Hematopoietic multipotent progenitor cell treated with erythropoietin and hydrocortisone succinate and interleukin-3 and kit ligand, for 17 days (in vitro differentiated cells): Measurements from ENCODE around the gene CCT6B.
A peak's percentile ranks its signal among the peaks of the same experiment; 100 is the strongest.
"Not testable (repeated sequence)": the region's sequence is repeated elsewhere in the genome, so short reads cannot be mapped to it uniquely, and the experiment has no call there.

Experiments used
- DNase-seq: peaks from one replicate; pipeline ENCODE4 v3.0.0-alpha.2; 2015; ENCODE audit warnings: low spot score

Gene CCT6B

DNA sequence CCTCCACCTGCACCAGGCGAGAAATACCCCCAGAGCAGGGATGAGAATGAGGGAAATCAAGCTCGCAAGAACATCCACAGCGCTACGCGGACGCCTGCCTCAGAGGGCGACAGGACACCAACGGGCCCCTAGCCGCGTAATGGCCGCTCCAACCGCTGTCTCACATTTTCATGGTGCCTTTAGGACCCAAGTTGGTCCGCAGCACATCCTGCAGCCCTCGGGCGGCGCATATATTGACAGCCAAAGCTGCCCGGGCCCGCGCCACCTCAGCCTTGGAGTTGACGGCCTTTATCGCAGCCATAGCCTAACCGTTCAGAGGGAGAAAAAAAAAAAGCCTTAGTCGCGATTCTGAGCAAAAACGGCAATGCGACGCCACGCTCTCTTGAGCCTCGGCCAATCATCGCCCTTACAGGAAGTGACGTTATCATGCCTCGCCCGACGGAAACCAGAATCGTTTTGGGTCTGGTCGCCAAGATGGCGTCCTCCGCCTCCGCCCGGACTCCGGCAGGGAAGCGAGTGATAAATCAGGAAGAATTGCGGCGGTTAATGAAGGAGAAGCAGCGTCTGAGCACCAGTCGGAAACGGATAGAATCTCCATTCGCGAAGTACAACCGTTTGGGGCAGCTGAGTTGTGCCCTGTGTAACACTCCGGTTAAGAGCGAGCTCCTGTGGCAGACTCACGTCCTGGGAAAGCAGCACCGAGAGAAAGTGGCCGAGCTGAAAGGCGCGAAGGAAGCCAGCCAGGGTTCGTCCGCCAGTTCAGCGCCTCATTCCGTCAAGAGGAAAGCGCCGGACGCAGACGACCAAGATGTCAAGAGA is at the start of gene CCT6B, which contains the start of gene ZNF830:
Gene CCT6B (minus strand): TSS at position 368 of the 819 bp plus-strand sequence. CDS start 67 bp downstream, at position 301.
Gene ZNF830 (plus strand): TSS at position 448 of the 819 bp plus-strand sequence. CDS start 27 bp downstream, at position 475.
- DNase-seq = peak; percentile 97

DNA sequence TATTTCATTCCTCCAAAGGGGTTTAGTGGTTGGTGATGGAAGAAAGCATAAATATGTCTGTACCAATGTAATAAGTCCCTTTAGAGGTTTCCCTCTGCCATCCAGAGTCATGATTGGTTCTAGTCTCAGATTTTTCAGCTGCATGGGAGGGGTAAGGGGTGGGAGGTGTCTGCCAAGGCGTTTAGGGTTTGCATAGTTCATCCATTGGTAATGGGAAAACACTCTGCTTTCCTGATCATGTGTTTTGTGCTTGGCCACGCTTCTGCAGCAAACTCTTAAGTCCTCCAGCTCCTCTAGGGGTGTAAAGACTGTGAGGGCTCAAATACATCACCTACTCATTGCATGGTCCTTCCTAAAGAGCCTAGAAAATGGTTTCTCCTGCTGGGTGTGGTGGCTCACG is 48.8 kb upstream of the CCT6B start:
- DNase-seq = no peak

GRCh38 chr17:35006961-35007360 is 45.7 kb upstream of the CCT6B start:
- no peak for DNase-seq

DNA sequence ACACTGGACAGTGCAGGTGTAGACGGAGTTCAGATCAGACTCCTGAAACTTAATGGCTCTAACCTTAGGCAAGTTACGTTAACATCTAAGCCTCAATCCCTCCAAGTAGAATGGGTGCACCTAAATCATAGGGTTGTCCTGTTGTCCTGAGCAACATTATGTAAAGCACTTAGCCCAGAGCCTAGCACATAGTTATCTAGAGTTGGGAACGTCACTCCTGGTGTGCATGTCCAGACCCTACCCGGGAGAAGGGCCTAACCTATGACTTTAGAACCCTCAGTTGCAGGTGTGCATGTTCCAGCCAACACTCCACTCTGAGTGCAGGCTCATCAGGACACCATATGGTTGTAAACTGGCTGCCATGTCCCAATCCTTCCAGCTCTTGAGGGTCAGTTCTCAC is 45.1 kb upstream of the CCT6B start:
- no peak for DNase-seq

DNA sequence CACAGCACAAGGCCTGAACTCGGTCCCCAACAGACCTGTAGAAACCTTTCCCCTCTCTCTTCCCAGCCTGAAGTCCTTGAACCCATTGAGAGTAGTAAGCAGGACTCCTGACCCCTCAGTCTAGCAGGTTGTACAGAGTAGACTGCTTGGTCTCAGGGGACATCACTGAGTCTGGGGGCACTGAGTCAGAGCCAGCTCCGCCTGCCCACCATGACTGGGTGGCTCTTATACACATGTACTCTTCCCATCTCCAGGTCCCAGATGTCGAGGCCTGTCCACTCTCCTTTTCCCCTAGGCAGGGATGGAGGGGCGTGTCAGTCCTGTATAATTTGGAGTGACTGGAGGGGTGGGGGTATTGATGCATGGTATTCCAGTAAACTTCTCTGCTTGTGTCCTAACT is 42.5 kb upstream of the CCT6B start:
- DNase-seq = no peak

DNA sequence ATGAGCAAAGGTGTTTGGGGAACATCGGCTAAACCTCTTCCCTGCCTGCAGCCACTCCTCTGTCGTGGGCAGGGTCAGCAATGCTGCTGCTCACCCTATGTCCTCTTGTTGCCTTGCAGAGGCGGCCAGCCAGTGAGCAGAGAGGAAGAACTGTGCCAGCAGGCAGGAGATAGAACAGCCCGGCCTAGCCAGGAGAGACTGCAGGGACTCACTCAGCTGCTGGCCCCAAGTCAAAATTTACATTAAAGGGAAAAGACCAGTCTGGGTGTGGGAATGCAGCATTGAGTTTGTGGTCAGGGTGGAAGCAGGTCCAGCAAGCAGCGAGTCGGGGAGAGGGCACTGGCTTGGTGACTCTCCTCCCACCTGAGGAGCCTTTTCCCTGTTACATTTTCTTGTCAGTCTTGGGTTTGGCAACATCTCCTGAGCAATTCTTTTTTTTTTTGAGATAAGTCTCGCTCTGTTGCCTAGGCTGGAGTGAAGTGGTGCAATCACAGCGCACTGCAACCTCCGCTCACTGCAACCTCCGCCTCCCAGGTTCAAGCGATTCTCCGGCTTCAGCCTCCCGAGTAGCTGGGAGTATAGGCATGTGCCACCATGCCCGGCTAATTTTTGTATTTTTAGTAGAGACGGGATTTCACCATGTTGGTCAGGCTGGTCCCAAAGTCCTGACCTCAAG is 41.8 kb upstream of the CCT6B start:
- DNase-seq = no peak

- no peak for DNase-seq
These were observed 40.3 kb upstream of the CCT6B start for GRCh38 chr17:35001549-35001948.

DNA sequence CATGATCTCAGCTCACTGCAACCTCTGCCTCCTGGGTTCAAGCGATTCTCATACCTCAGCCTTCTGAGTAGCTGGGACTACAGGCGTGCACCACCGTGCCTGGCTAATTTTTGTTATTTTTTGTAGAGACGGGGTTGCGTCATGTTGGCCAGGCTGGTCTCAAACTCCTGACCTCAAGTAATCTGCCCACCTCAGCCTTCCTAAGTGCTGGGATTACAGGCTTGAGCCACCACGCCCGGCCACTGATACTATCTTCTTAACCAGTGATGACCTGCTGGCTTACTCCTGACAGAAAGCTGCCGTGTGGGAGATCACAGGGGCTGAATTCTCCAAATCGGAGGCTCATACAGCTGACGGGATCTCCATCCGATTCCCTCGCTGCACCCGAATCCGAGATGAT is 39.7 kb upstream of the CCT6B start:
- DNase-seq = not testable (repeated sequence)

DNA sequence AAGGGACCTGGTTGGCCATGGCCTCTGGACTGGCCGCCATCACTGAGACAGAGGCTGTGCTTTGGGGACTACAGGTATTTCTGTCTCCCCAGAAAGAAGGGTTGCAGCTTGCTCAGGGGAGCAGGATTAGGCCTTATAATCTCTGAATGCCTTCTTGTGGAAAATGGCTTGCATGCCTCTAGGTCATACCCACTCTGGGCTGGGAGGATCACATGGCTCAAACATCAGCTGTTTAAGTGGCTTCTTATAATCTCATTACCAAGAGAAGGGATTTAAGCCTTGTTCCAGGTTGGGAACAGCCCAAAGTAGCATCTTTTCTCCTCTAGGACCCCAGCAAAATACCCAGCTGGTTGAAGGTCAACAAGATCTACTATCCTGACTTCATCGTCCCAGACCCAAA is 38.2 kb upstream of the CCT6B start:
- DNase-seq = no peak

GRCh38 chr17:34998205-34998604 is 36.9 kb upstream of the CCT6B start:
- DNase-seq = peak; percentile 84

DNA sequence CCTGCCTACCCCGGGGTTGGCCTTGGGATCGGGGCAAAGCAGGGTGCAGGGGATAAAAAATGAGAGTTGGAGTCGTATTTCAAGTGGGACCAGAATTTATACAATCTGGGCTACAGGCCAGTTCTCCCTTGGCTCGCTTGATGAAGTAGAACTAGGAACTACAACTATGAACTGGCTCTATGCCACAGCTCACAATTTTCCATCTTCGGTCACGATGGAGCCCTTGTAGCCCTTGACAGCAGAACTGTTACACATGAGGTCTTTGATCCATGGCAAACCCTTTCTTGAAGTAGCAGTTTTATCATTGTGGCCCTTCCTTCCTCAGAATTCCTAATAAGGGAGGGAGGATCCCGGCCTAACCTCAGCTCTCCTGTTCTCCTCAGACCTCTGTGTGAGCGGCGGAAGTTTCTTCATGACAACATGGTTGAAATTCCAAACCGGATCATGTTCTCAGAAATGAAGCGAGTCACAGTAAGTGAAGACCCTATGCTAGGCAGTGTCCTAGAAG is 36.1 kb upstream of the CCT6B start:
- no peak for DNase-seq

- DNase-seq = no peak
These were observed 35.4 kb upstream of the CCT6B start for GRCh38 chr17:34996422-34997285.

DNA sequence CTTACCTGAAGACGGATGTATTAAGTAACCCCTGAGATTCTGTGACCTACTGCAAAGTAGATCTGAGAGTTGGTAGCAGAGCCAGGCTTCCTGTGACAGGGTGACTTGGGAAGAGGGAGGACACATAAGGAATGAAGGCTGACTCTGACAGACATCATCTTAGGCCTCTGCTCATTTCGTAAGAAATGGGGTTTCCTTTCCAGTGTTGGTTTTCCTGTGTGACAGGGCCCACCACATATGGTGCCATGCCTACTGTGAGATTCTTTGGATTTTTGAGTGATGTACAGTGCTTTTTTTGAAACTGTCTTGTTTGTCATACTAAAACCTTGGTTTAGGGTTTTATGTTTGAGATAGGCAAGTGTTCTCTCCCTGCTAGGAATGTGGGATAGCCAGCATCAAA is 31.8 kb upstream of the CCT6B start:
- DNase-seq = no peak

- DNase-seq = no peak
These were observed 30.3 kb upstream of the CCT6B start for GRCh38 chr17:34991606-34992005.

DNA sequence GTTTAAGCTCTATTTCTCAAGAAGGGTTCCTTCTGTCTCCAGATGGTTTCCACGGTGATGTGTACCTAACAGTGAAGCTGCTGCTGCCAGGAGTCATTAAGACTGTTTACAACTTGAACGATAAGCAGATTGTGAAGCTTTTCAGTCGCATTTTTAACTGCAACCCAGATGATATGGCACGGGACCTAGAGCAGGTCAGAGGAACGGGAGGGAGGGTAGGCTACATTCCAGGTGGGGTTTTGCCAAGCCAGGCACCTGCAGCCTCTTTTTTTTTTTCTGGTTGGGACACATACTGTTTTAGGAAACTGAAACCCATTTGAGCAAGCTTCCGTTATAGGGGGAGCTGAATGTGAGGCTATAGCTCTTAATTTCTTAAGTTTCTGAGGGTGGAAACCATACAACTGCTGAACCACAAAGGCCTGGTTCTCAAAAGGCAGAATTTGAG is 29.7 kb upstream of the CCT6B start:
- no peak for DNase-seq

- DNase-seq = no peak
These were observed 28.2 kb upstream of the CCT6B start for GRCh38 chr17:34989473-34989872.

- DNase-seq = no peak
These were observed 27.4 kb upstream of the CCT6B start for GRCh38 chr17:34988644-34989043.

DNA sequence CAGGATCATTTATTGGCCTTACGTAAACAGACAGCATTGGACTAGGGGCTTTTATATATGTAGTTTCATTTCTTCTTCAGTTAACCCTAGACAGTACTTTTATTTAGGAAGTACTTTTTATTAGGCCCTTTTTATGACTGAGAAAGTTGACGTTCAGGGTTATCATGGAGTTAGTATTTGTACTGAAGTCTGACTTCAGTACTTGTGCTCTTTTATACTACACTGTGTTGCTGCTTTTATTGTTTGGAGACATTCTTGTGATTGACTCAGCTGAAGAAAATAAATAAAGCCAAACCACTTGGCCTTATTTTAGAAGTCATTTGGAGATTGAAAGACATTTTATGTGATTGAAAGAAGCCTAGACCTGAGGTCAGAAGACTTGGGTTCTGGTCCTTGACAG is 26.0 kb upstream of the CCT6B start:
- no peak for DNase-seq

GRCh38 chr17:34981538-34982241 is 20.4 kb upstream of the CCT6B start:
- DNase-seq = peak; percentile 26

DNA sequence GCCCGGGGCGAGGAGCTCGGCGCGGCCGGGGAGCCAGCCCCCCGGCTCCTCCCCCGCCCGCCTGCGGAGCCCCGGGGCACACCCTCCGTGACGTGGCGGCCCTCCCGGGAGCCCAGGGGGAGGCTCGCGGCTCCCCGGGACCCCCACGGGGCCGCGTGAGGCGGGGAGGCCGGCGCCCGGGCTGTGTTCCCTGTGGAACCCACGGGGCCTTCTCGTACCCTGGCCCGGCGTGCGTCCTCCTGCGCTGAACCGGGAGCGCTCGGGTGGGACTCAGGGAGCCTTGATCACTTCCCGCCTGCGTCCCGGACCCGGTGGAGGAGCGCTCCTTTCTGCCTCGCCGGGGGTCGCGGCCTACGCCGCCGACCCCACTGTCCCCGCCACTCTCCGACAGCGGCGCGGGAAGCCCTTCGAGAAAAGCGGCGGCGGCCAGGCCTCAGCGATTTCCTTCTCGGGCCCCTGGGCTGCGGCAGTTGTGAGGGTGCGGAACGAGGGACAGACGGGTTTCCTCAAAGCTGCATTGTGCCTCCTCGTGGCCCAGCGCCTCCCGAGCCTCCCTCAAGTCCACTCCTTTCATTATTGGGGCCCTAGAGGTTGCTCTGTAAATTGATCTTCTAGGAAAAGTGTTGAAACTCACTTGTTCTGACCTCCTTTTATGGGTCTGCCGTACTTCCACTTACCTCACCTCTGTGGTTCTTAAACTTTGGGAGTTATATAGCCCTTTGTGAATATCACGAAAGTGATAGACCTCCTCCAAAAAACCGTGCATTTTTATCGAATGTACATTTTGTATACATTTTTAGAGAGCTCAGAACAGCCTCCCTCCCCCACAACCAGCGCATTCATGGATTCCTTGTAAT is 19.6 kb upstream of the CCT6B start:
- DNase-seq = peak; percentile 77

DNA sequence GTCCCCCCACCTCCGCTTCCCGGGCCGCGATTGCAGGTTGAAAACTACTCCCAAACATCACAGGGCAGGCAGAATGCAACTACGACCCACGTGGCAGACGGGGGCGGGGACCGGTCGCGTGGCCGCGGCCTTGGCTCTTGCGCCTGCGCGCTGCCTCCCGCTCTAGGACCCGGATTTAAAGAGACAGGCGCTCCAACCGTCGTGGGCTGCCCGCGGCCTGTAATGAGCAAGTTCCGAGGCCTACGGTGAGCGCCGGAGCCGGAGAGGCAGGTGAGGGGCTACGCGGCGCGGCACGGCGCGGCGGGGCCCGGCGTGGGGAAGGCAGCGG is 19.1 kb upstream of the CCT6B start, which contains the start of gene LIG3:
Gene LIG3 (plus strand): TSS at position 160 of the 328 bp plus-strand sequence. CDS start 2,494 bp downstream, outside the sequence.
- peak; percentile 93 for DNase-seq
